ENCODE measurements around the gene PMEL. TPM values are rescaled to one million over a fixed set of nuclear protein-coding genes. Genes with fewer than 3 reads are reported as not detected.

The PMEL gene
- total RNA-seq, 2 donors from 2014 or later = 2.0 to 5.0 TPM

Other genes starting within 250 kb of the PMEL start
- gene BLOC1S1, start 250.0 kb downstream of the PMEL start, total RNA-seq = 100 to 1,000 TPM; 266 to 300 TPM
- gene RDH5, start 245.6 kb downstream of the PMEL start, total RNA-seq = 10 to 100 TPM; 34.2 to 37.7 TPM
- gene CD63, start 237.0 kb downstream of the PMEL start, total RNA-seq = 1,000 to 10,000 TPM; 1,137 to 1,252 TPM
- gene GDF11, start 222.9 kb downstream of the PMEL start, total RNA-seq = 1 to 10 TPM; 1.5 to 2.7 TPM
- 10 to 100 TPM; 42.7 to 43.7 TPM for gene SARNP, start 148.3 kb downstream of the PMEL start, total RNA-seq
- 10 to 100 TPM; 64.5 to 82.9 TPM for gene ORMDL2, start 148.0 kb downstream of the PMEL start, total RNA-seq
- gene DNAJC14, start 136.5 kb downstream of the PMEL start, total RNA-seq = 10 to 100 TPM; 27.8 to 32.5 TPM
- gene MMP19, start 123.1 kb downstream of the PMEL start, total RNA-seq = 1 to 10 TPM; 2.8 to 6.4 TPM
- 10 to 100 TPM; 41.7 to 45.0 TPM for gene PYM1, start 38.1 kb downstream of the PMEL start, total RNA-seq
- 100 to 1,000 TPM; 108 to 114 TPM for gene DGKA, start 34.9 kb downstream of the PMEL start, total RNA-seq
- 10 to 100 TPM; 10.4 to 19.7 TPM for gene CDK2, start 788 bp upstream of the PMEL start, total RNA-seq
- 100 to 1,000 TPM; 149 to 169 TPM for gene RAB5B, start 8.0 kb upstream of the PMEL start, total RNA-seq
- 10 to 100 TPM; 24.1 to 24.4 TPM for gene SUOX, start 31.2 kb upstream of the PMEL start, total RNA-seq
- 1 to 10 TPM; 3.9 to 5.0 TPM for gene IKZF4, start 55.0 kb upstream of the PMEL start, total RNA-seq
- 10 to 100 TPM; 54.5 to 73.9 TPM for gene RPS26, start 75.9 kb upstream of the PMEL start, total RNA-seq
- 100 to 1,000 TPM; 188 to 261 TPM for gene ERBB3, start 114.1 kb upstream of the PMEL start, total RNA-seq
- gene PA2G4, start 138.5 kb upstream of the PMEL start, total RNA-seq = 10 to 100 TPM; 59.6 to 80.9 TPM
- 1,000 to 10,000 TPM; 2,955 to 2,956 TPM for gene RPL41, start 150.6 kb upstream of the PMEL start, total RNA-seq
- 1 to 10 TPM; 3.5 to 4.1 TPM for gene ZC3H10, start 152.2 kb upstream of the PMEL start, total RNA-seq
- gene ESYT1, start 162.2 kb upstream of the PMEL start, total RNA-seq = 10 to 100 TPM; 44.4 to 48.6 TPM
- gene MYL6B, start 186.5 kb upstream of the PMEL start, total RNA-seq = 10 to 100 TPM; 17.1 to 21.9 TPM
- 1,000 to 10,000 TPM; 1,832 to 2,224 TPM for gene MYL6, start 192.3 kb upstream of the PMEL start, total RNA-seq
- gene SMARCC2, start 223.4 kb upstream of the PMEL start, total RNA-seq = 10 to 100 TPM; 81.7 to 85.6 TPM

Measured in left colon (tissue), 2 donors.